Neutrophil (primary cell): ENCODE results near the gene CCR5AS.

Source experiments
- H3K27ac ChIP-seq: fragments of 200-600 bp; sonication (generic); 2 replicates; pipeline ENCODE4 v1.5.1; 2016; ENCODE audit warnings: mild to moderate bottlenecking, moderate library complexity
- H3K27me3 ChIP-seq: fragments of 200-600 bp; sonication (generic); 2 replicates; pipeline ENCODE4 v1.6.0; 2016; ENCODE audit warnings: mild to moderate bottlenecking
- H3K36me3 ChIP-seq: fragments of 200-600 bp; sonication (generic); 2 replicates; pipeline ENCODE4 v1.5.1; 2017
- H3K4me1 ChIP-seq, 2 experiments: fragments of 200-600 bp in 1 of 2; sonication (generic) in 1 of 2; 1 replicate in 1 of 2; 2 replicates in 1 of 2; pipeline versions ENCODE4 v1.5.1 to v1.6.1; 2013 to 2016; ENCODE audit warnings: low read depth in 1 of 2, low read length in 1 of 2, mild to moderate bottlenecking in 1 of 2, moderate library complexity in 1 of 2; ENCODE audit not compliant: control insufficient read depth in 1 of 2, insufficient read depth in 1 of 2
- H3K4me3 ChIP-seq, 2 experiments: fragments of 200-600 bp in 1 of 2; sonication (generic) in 1 of 2; 1 replicate in 1 of 2; 2 replicates in 1 of 2; pipeline ENCODE4 v1.5.1; 2013 to 2016; ENCODE audit warnings: low read depth in 1 of 2, low read length in 1 of 2, mild to moderate bottlenecking in 1 of 2, moderate library complexity in 1 of 2
- H3K9me3 ChIP-seq: fragments of 200-600 bp; sonication (generic); 2 replicates; pipeline ENCODE4 v1.5.1; 2016
- CTCF ChIP-seq: fragments of 200-600 bp; sonication (generic); IDR thresholded peaks from 2 replicates; pipeline ENCODE4 v1.5.1; 2016; ENCODE audit warnings: antibody characterized with exemption

Gene CCR5AS

GRCh38 chr3:46353647-46354410 is 53.0 kb downstream of the CCR5AS start, which contains the start of gene CCR2:
TSS of gene CCR2 (plus strand) at chr3:46354111. CDS start at chr3:46357528, 3,417 bp downstream.
- Histone ChIP-seq H3K27me3 (no peaks in the 10 kb centered on the region), H3K4me3 (no peak within 1 kb of the TSS), H3K27ac (no peak within 1 kb of the TSS), H3K9me3 (no peaks in the 10 kb centered on the region), H3K4me1 (no peaks in the 10 kb centered on the region), H3K36me3 (no peaks in the 10 kb centered on the region)
- TF ChIP-seq CTCF: no peak

DNA sequence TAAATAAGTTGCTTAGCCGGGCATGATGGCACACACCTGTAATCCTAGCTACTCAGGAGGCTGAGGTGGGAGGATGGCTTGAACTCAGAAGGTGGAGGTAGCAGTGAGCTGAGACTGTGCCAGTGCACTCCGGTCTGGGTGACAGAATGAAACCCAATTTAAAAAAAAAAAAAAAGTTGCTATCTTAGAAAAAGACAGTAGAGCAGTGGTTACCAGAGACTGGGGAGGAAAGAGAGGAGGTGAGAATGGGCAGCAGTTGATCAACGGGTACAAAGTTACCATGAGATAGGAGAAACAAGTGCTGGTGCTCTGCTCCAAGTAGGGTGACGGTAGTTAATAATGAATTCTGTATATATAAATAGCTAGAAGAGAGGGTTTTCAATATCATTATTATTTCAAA is 53.8 kb downstream of the CCR5AS start:
- Histone ChIP-seq H3K4me1 (no peaks in the 10 kb centered on the region), H3K4me3 (no peak overlapping the region), H3K9me3 (no peaks in the 10 kb centered on the region), H3K27ac (no peak overlapping the region), H3K36me3 (no peaks in the 10 kb centered on the region), H3K27me3 (no peaks in the 10 kb centered on the region)
- TF ChIP-seq CTCF: no peak

DNA sequence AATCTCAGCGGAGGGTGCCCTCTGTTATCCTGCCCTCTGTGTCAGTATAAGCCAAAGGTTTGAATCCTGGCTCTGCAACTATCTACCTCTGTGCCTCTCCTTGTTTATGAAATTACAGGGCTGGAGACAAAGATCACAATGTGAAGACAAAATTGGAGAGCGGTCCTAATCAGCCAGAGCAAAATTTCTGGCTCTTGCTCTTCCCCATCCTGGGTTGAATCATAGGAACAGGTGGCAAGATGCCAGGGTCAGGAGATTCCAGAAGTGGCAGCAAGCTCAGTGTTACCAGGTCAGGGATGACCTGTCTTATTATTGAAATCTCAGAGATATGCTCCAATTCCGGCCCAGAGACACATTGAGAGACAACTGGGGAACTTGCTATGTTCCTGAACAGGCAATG is 55.2 kb downstream of the CCR5AS start:
- no peak for TF ChIP-seq CTCF
- Histone ChIP-seq H3K27ac (no peak overlapping the region), H3K4me3 (no peak overlapping the region), H3K36me3 (no peaks in the 10 kb centered on the region), H3K27me3 (no peaks in the 10 kb centered on the region), H3K9me3 (no peaks in the 10 kb centered on the region), H3K4me1 (no peaks in the 10 kb centered on the region)

- Histone ChIP-seq H3K27ac (no peak overlapping the region), H3K27me3 (no peaks in the 10 kb centered on the region), H3K9me3 (no peaks in the 10 kb centered on the region), H3K4me1 (no peaks in the 10 kb centered on the region), H3K36me3 (no peaks in the 10 kb centered on the region), H3K4me3 (no peak overlapping the region)
- TF ChIP-seq CTCF: no peak
Measured at GRCh38 chr3:46350262-46350565, 56.7 kb downstream of the CCR5AS start.

DNA sequence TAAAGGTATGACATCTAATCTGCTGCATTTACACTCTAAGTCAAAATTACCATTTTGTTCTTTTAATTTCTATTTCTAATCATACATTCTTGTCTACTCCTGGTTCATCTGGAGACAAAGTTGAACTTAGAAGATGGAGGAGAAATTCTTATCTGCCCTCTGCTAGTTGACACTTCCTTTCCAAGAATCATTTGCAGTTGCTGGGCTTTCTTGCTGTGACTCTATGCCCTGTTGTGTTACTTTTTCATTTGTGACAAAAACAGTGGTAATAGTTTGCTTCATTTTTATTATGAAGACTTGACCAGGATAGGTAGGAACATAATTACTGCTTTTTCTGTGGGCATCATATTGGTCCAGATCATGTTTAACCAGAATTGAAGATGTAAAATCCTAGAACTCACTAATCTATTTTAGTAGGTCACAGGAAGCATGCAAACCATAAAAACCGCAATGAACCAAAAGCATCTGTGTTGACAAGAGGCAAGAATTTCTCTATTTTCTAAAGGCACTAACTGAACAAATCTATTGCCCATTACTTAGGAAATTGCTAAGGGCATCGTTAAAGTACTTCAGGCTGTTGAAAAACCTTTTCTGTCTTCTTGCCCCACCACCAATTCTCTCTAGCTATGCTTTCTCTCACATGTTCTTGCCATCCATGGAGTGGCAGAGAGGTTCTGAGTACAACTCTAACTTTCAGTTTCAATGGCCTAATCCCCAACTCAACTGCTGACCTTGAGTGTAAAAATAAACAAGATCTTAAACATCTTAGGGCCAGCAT is 57.2 kb downstream of the CCR5AS start:
- Histone ChIP-seq H3K36me3 (no peaks in the 10 kb centered on the region), H3K27ac (no peak overlapping the region), H3K4me3 (no peak overlapping the region), H3K9me3 (no peaks in the 10 kb centered on the region), H3K27me3 (no peaks in the 10 kb centered on the region), H3K4me1 (no peaks in the 10 kb centered on the region)
- no peak for TF ChIP-seq CTCF
